ENCODE data around the gene LARP6.

DNA sequence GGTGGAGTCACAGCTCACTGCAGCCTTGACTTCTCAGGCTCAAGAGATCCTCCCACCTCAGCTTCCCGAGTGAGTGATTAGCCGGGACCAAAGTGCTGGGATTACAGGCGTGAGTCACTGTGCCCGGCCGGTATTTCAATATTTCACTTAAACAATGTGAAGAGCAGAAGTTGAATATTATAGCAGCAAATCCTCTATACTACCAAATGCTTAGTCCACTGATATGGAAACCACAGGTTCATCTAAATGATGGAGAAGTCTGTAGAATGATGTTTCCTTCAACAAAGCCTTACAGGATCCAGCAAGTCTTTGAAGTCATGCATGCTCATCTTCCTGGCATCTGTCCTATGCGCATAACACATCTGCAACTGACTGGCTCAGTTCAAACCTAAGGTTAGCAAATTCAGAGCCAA lies 70.3 kb downstream of the LARP6 start:
- TF ChIP-seq, protein P1, sequence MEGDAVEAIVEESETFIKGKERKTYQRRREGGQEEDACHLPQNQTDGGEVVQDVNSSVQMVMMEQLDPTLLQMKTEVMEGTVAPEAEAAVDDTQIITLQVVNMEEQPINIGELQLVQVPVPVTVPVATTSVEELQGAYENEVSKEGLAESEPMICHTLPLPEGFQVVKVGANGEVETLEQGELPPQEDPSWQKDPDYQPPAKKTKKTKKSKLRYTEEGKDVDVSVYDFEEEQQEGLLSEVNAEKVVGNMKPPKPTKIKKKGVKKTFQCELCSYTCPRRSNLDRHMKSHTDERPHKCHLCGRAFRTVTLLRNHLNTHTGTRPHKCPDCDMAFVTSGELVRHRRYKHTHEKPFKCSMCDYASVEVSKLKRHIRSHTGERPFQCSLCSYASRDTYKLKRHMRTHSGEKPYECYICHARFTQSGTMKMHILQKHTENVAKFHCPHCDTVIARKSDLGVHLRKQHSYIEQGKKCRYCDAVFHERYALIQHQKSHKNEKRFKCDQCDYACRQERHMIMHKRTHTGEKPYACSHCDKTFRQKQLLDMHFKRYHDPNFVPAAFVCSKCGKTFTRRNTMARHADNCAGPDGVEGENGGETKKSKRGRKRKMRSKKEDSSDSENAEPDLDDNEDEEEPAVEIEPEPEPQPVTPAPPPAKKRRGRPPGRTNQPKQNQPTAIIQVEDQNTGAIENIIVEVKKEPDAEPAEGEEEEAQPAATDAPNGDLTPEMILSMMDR (conservative IDR thresholded peaks at IDR 0.05; ENCODE audit: low read length) = no peak
- no peak for TF ChIP-seq EZH2phosphoT487 (IDR thresholded peaks at IDR 0.05; ENCODE audit: borderline replicate concordance)

All from Loucy (cell line).